ENCODE measurements around the gene SORCS2. TPM values are rescaled to one million over a fixed set of nuclear protein-coding genes. Genes with fewer than 3 reads are reported as not detected.

The SORCS2 gene
- total and polyA plus RNA-seq, 2 donors (not counting 1 experiment from before 2014, with no cell fraction given): not detected

DNA sequence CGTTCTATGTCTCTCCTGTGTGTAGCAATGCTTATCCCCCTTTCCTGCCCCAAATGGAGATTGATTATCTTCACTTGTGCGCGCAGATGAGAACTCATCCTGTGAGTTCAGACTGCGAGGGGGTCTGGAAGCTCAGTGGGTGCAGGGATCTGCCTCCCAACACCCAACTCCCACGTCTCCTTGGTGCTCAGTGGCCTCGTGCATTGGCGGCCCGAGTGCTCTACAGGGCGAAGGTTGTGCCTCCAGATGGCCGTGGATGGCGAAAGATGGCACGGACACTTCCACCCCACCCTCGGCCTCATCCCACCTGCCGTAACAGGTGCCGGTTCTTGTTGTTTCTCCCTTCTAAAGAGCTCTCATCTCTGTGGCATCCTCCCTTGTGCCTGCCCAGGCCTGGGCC, 45.1 kb upstream of the SORCS2 start:
- TF ChIP-seq EZH2 (IDR thresholded peaks at IDR 0.05; ENCODE audit: borderline replicate concordance, insufficient read depth, low read depth, low read length, poor library complexity, severe bottlenecking): no peak
- TF ChIP-seq, protein P1, sequence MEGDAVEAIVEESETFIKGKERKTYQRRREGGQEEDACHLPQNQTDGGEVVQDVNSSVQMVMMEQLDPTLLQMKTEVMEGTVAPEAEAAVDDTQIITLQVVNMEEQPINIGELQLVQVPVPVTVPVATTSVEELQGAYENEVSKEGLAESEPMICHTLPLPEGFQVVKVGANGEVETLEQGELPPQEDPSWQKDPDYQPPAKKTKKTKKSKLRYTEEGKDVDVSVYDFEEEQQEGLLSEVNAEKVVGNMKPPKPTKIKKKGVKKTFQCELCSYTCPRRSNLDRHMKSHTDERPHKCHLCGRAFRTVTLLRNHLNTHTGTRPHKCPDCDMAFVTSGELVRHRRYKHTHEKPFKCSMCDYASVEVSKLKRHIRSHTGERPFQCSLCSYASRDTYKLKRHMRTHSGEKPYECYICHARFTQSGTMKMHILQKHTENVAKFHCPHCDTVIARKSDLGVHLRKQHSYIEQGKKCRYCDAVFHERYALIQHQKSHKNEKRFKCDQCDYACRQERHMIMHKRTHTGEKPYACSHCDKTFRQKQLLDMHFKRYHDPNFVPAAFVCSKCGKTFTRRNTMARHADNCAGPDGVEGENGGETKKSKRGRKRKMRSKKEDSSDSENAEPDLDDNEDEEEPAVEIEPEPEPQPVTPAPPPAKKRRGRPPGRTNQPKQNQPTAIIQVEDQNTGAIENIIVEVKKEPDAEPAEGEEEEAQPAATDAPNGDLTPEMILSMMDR (IDR thresholded peaks at IDR 0.05): no peak
- intact Hi-C loops (cut with micrococcal nuclease): no loop called here
- Histone ChIP-seq H4K20me1 (ENCODE audit: control insufficient read depth, insufficient read depth, low read length, poor library complexity, severe bottlenecking) (no peaks in the 10 kb centered on the region), H3K9me3 (ENCODE audit: control extremely low read depth in 1 of 3, control insufficient read depth in 2 of 3, insufficient read depth in 1 of 3, low read length in 2 of 3) (peaks cover 0 to 9% (median 0%) of the 10 kb centered on the region in 3 donors), H3K27ac (ENCODE audit: low read length in 2 of 2) (no peak overlapping the region), H3K27me3 (replicated peaks in 1 of 4; ENCODE audit: control extremely low read depth in 1 of 4, control insufficient read depth in 3 of 4, insufficient read depth in 4 of 4, low read length in 3 of 4) (no peaks in the 10 kb centered on the region), H3K4me3 (ENCODE audit: control extremely low read depth in 1 of 5, extremely low read depth in 1 of 5, insufficient read depth in 1 of 5, low read depth in 2 of 5, low read length in 4 of 5) (no peak overlapping the region), H3K4me1 (ENCODE audit: control insufficient read depth in 2 of 2, insufficient read depth in 2 of 2, low read length in 2 of 2) (no peaks in the 10 kb centered on the region), H3K9ac (ENCODE audit: low read length) (no peak overlapping the region), H2AFZ (ENCODE audit: insufficient read depth, low read depth, low read length, poor library complexity, severe bottlenecking) (no peak overlapping the region), H3K79me2 (ENCODE audit: control insufficient read depth, insufficient read depth, low read length) (no peaks in the 10 kb centered on the region), H3K36me3 (replicated peaks in 1 of 2; ENCODE audit: control extremely low read depth in 1 of 2, control insufficient read depth in 1 of 2, extremely low read depth in 1 of 2, insufficient read depth in 2 of 2, low read length in 1 of 2) (no peaks in the 10 kb centered on the region), H3K4me2 (replicated peaks; ENCODE audit: low read depth, low read length, poor library complexity, severe bottlenecking) (no peak overlapping the region)
- no peak overlapping the region for H3K27ac Mint-ChIP-seq
- WGBS (ENCODE audit: insufficient coverage): 89% methylated on average over 13 of the region's 15 CpGs
- ChIA-PET CTCF (no interaction called here), POLR2A (no interaction called here)
- H3K27me3 Mint-ChIP-seq: peaks cover 12% of the 10 kb centered on the region
- ATAC-seq (ENCODE audit: low read depth) (no peak), DNase-seq (no peak)
- no peaks in the 10 kb centered on the region for H3K9me3 Mint-ChIP-seq (ENCODE audit: insufficient read depth)
- H3K4me1 Mint-ChIP-seq: no peaks in the 10 kb centered on the region
- no peak overlapping the region for H3K4me3 Mint-ChIP-seq

DNA sequence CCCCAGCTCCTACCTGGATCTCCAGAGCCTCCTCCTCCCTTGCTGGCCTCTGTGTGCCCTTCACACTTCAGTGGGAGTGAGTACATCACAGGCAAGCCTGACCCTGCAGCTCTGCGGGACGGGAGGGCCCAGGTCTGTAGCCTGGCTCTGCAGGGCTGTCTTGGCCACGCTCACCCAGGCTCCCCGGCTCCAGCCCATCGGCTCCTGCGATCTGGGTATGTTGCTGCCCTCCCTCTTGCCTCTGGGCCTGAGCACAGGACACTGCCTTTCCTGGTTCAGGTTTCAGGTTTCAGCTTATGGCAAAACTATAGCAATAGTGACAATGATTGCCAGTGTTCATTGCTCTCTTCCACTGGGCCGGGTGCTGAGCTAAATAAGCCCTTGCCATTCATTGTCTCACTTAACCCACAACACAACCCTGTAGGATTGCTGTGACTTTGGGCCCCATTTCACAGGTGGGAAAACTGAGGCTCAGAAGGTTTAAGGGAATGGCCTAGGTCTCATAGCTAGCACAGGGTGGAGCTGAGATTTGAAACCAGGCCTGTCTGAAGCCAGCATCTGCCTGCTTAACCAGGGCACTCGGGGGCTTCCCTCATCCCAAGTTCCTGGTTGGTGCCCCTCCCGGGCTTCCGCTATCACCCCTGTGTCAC, 44.6 kb upstream of the SORCS2 start:
- no peaks in the 10 kb centered on the region for H3K4me1 ChIP-seq (ENCODE audit: control insufficient read depth in 2 of 2, insufficient read depth in 2 of 2, low read length in 2 of 2)
- ATAC-seq (ENCODE audit: low read depth): no peak
- H4K20me1 ChIP-seq (ENCODE audit: control insufficient read depth, insufficient read depth, low read length, poor library complexity, severe bottlenecking): no peaks in the 10 kb centered on the region
- DNase-seq: no peak
- peaks cover 0 to 9% (median 0%) of the 10 kb centered on the region in 3 donors for H3K9me3 ChIP-seq (ENCODE audit: control extremely low read depth in 1 of 3, control insufficient read depth in 2 of 3, insufficient read depth in 1 of 3, low read length in 2 of 3)
- H3K4me2 ChIP-seq (replicated peaks; ENCODE audit: low read depth, low read length, poor library complexity, severe bottlenecking): no peak overlapping the region
- ChIA-PET POLR2A (no interaction called here), CTCF (no interaction called here)
- no peaks in the 10 kb centered on the region for H3K79me2 ChIP-seq (ENCODE audit: control insufficient read depth, insufficient read depth, low read length)
- H3K9ac ChIP-seq (ENCODE audit: low read length): no peak overlapping the region
- H3K9me3 Mint-ChIP-seq (ENCODE audit: insufficient read depth): no peaks in the 10 kb centered on the region
- no peaks in the 10 kb centered on the region for H3K4me1 Mint-ChIP-seq
- 87% methylated on average over 9 of the region's 10 CpGs for WGBS (ENCODE audit: insufficient coverage)
- intact Hi-C loops (cut with micrococcal nuclease): no loop called here
- H3K4me3 ChIP-seq (ENCODE audit: control extremely low read depth in 1 of 5, extremely low read depth in 1 of 5, insufficient read depth in 1 of 5, low read depth in 2 of 5, low read length in 4 of 5): no peak overlapping the region
- H3K36me3 ChIP-seq (replicated peaks in 1 of 2; ENCODE audit: control extremely low read depth in 1 of 2, control insufficient read depth in 1 of 2, extremely low read depth in 1 of 2, insufficient read depth in 2 of 2, low read length in 1 of 2): no peaks in the 10 kb centered on the region
- no peak for TF ChIP-seq EZH2 (IDR thresholded peaks at IDR 0.05; ENCODE audit: borderline replicate concordance, insufficient read depth, low read depth, low read length, poor library complexity, severe bottlenecking)
- TF ChIP-seq, protein P1 (IDR thresholded peaks at IDR 0.05): no peak
- H3K27me3 Mint-ChIP-seq: peaks cover 13% of the 10 kb centered on the region
- H3K27me3 ChIP-seq (replicated peaks in 1 of 4; ENCODE audit: control extremely low read depth in 1 of 4, control insufficient read depth in 3 of 4, insufficient read depth in 4 of 4, low read length in 3 of 4): no peaks in the 10 kb centered on the region
- no peak overlapping the region for H3K27ac ChIP-seq (ENCODE audit: low read length in 2 of 2)
- no peak overlapping the region for H3K27ac Mint-ChIP-seq
- no peak overlapping the region for H3K4me3 Mint-ChIP-seq
- H2AFZ ChIP-seq (ENCODE audit: insufficient read depth, low read depth, low read length, poor library complexity, severe bottlenecking): no peak overlapping the region
